ENCODE measurements around the gene ETV6. TPM values are rescaled to one million over a fixed set of nuclear protein-coding genes. Genes with fewer than 3 reads are reported as not detected.
A peak's percentile ranks its signal among the peaks of the same experiment; 100 is the strongest.

ETV6 gene
- total and polyA plus RNA-seq, 12 donors = 2.7 to 33.5 (median 15.2) TPM

DNA sequence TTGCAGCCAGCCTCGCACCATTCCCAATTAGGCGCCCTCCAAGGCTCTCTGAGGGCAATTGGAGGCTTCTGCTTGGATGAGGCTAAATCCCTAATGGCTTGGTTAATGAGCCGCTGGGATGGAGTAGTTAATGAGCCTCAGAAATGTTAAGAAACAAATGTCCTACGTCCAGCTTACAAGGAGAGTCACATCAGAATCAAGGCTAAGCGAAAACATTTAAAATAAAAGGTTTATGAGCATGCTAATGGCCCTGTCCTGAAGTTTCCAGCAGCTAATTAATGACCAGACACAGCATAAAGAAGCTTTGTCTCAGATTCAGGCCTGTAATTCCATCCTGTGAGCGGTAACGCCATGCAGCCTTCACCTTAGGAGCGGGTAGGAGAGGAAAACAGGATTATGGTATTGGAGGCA lies 220.6 kb downstream of the ETV6 start:
- WGBS, 2 donors = 95 to 96% methylated on average over 8 of the region's 8 CpGs
- no peak for TF ChIP-seq CTCF (IDR thresholded peaks at IDR 0.05)
- Histone ChIP-seq H3K36me3 (peaks cover 0 to 78% (median 18%) of the 10 kb centered on the region in 9 donors), H3K9me3 (peaks cover 0 to 21% (median 11%) of the 10 kb centered on the region in 11 donors), H3K4me1 (peaks cover 0 to 2% (median under 1%) of the 10 kb centered on the region in 9 donors), H3K27ac (no peak overlapping the region), H3K27me3 (no peaks in the 10 kb centered on the region), H3K4me3 (no peak overlapping the region)
- DNase-seq (no peak), ATAC-seq (no peak)
- intact Hi-C loops (cut with DNase I) = no loop called here

DNA sequence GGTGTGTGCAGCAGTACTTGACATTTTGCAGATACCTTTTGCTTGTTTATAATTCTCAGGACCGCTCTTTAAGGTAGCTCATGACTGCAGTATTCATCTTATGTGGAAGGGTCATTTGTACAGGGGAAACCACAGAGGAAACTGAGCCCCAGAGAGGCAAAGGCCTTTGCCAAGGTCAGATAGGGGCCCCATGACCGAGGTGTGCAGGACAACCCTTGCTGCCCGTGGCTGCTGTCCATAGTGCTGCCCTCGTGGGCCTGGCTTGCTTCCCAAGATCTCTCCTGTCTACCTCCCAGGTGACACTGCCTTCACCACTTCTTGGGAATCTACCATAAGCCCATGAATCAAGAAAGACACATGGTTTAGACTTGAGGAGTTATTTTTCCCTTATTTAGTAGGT lies 222.6 kb downstream of the ETV6 start:
- no peak overlapping the region for H3K27ac ChIP-seq
- H3K36me3 ChIP-seq = peaks cover 0 to 66% (median 18%) of the 10 kb centered on the region in 9 donors
- H3K4me3 ChIP-seq = no peak overlapping the region
- intact Hi-C loops (cut with DNase I) = no loop called here
- DNase-seq (no peak), ATAC-seq (peak in 1 of 8 donors; percentile 41)
- H3K4me1 ChIP-seq = peaks cover 2 to 22% (median 18%) of the 10 kb centered on the region in 9 donors
- no peak for TF ChIP-seq CTCF (IDR thresholded peaks at IDR 0.05)
- WGBS, 2 donors = 61 to 75% methylated on average over 4 of the region's 4 CpGs
- no peaks in the 10 kb centered on the region for H3K27me3 ChIP-seq
- peaks cover 0 to 1% (median 0%) of the 10 kb centered on the region in 11 donors for H3K9me3 ChIP-seq

GRCh38 chr12:11875414-11875935 lies 226.0 kb downstream of the ETV6 start:
- ATAC-seq (no peak), DNase-seq (no peak)
- Histone ChIP-seq H3K27me3 (no peaks in the 10 kb centered on the region), H3K4me3 (no peak overlapping the region), H3K4me1 (peaks cover 7 to 56% (median 46%) of the 10 kb centered on the region in 9 donors), H3K36me3 (peaks cover 0 to 35% (median 4%) of the 10 kb centered on the region in 9 donors), H3K9me3 (no peaks in the 10 kb centered on the region), H3K27ac (peak overlapping the region in 1 of 10 donors; percentile 6)
- TF ChIP-seq CTCF (IDR thresholded peaks at IDR 0.05) = peak in 1 of 9 donors; percentile 4
- 51 to 59% methylated on average over 3 of the region's 3 CpGs for WGBS, 2 donors
- intact Hi-C loops (cut with DNase I) = loop anchor here in 3 of 10 donors (5.0 kb wide), 2 partner anchors 223 to 228 kb away; partner anchors contain the start of gene ETV6 (in 2 of the 3)

DNA sequence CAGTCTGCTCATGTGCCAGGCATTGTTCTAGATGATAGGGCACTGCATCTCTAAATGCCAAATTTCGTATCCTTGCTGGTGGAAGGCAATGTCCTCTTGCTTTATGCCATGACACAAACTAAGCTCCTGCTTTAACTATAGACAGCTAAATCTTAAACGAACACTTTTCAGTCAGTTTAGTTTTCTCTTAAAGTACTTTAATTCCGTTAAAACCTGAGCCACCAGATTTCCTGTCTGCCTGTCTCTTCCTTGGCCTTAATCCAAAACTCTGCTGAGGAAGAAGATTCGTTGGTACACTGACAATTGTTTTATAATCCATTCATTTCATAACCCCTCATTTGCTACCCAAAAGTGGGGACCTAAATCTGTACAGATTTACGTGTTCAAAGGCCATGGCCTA lies 226.8 kb downstream of the ETV6 start:
- DNase-seq = no peak
- no peaks in the 10 kb centered on the region for H3K27me3 ChIP-seq
- no peaks in the 10 kb centered on the region for H3K9me3 ChIP-seq
- ATAC-seq = no peak
- TF ChIP-seq CTCF (IDR thresholded peaks at IDR 0.05) = no peak
- peak overlapping the region in 3 of 10 donors; percentile 6 to 20 (median 9) for H3K27ac ChIP-seq
- intact Hi-C loops (cut with DNase I) = loop anchor here in 3 of 10 donors (5.0 kb wide), 2 partner anchors 224 to 229 kb away; partner anchors contain the start of gene ETV6 (in 2 of the 3)
- 51 to 66% methylated on average over 5 of the region's 5 CpGs for WGBS, 2 donors
- H3K4me3 ChIP-seq = no peak overlapping the region
- peaks cover 0 to 27% (median 0%) of the 10 kb centered on the region in 9 donors for H3K36me3 ChIP-seq
- peaks cover 7 to 57% (median 46%) of the 10 kb centered on the region in 9 donors for H3K4me1 ChIP-seq
